Stimulated activated CD8-positive, alpha-beta memory T cell treated with anti-CD3 and anti-CD28 coated beads, Interleukin-15, amount 100 ng/mL, for 4 hours (primary cell): Measurements from ENCODE around the gene MINDY4B.
"Not testable (repeated sequence)": the region's sequence is repeated elsewhere in the genome, so short reads cannot be mapped to it uniquely, and the experiment has no call there.

ENCODE experiments used
- DNase-seq, 2 donors: peaks; one replicate each; pipeline ENCODE4 v3.0.0-alpha.2; 2020; ENCODE audit warnings: low read depth in 2 of 2

Gene MINDY4B

DNA sequence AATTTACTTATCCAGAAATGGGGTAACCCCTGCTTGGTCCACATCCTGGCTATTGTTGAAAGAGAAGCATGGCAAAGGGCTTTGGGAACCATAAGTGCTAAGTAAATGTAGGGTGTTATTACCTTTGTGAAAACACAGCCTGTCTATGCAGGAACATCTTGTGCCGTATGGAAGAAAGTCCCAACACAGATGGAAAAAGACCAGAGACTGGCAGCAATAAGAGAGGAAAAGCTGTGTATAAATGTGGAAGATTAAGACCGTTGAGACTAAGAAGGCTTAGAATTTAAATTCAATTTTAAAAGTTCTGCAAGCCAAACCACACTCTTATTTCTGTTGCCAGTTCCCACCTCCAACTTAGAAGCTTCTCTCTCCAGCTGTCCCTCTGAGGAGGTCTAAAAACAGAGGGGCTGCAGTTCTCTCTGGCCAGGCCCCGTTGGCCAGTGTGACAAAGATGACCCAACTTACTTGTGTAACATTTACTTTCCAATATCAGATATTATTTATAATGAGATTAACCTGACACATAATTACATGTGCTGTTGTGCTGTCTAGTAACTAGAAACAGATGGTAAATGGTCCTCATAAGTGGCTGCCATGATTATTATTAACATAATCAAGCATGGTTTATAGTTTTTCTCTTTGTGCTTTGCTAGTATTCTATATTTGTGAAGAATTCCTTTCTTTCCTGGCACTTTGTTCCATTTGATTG is 7.0 kb downstream of the MINDY4B start:
- DNase-seq: no peak

GRCh38 chr3:150897592-150897991 is 7.6 kb downstream of the MINDY4B start:
- DNase-seq: no peak

DNA sequence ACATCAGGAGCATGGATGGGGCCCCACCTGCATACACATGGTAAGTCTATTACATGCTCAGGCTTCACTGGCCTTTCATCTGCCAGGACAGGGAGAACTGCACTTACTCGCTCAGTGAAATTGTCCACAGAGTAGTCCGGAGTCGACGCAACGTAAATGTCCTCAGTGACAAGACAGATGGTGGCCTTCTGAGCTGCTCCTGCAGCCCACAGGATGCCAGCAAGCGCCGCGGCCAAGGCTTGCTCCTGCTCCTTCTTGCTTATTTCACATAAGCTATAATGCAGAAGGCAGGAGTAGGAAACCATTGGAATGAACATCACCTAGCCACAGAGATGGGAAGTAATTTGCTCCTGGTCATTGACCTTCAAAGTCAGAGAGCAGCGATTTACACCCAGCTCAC is 14.4 kb downstream of the MINDY4B start:
- DNase-seq: no peak

- DNase-seq: no peak
These were observed 14.9 kb downstream of the MINDY4B start for GRCh38 chr3:150890295-150890694.

- no peak for DNase-seq
These were observed 16.1 kb downstream of the MINDY4B start for GRCh38 chr3:150889106-150889505.

GRCh38 chr3:150887031-150887430 is 18.2 kb downstream of the MINDY4B start:
- DNase-seq: no peak

DNA sequence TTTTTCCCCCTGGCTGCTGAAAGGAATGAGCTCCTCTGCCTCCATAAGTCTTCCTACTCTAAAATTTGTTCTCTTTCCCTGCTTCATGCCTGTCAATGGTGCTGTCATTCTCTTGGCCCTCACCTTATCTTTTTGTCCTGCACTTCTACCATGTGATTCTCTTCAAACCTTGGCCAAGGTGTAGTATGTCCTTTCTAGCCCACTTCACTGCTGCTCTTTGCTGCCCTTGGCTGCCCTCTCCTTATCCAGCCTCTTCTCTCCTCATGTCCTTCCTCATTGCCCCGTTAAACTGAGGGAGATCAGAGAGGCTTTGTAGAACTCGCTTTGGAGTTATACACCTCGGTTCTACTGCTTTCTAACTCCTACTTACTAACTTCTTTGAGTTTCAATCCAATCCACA is 19.7 kb downstream of the MINDY4B start:
- no peak for DNase-seq

DNA sequence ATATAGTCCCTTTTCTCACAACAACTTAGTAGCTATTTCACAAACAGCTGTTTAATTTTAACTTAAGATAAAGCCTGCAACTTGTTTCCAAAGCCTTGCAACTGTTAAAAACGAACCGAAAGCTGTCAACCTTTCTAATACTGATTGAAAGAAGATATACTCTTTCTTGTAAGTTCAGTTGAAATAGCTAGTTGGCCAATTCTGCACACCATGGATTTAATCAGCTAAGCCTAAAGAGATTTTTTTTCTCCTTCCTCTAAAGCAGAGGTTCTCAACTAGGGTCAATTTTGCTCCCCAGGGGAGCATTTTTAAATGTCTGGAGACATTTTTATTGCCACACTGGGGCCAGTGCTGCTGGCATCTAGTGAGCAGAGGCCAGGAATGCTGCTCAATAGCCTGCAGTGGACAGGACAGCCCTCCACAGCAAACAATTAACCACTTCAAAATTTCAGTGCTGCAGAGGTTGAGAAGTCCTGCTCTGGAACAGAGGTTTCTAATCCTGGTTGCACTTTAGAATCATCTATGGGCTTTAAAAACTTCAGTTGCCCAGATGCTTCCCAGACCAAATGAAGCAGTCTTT is 26.2 kb downstream of the MINDY4B start:
- DNase-seq: no peak

- DNase-seq: no peak
These were observed 26.9 kb downstream of the MINDY4B start for GRCh38 chr3:150878290-150878689.

DNA sequence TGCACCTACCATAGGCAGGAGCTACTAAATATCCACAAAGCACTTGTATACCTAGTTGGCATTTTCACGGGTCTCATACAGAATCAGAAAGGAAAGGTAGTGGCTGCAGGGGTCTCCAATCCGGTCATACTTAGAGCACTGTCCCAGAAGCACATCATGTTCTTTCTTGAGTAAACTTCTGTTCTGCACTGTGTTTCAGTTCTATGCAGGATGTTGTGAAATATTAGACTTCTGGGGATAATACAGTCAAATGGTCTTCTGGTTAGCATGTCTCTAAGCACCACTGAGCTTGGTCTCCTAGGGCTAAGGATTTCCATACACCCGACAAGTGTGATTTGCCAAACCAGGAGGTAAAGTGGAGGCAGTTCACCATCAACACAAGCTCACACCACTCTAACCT is 27.9 kb downstream of the MINDY4B start:
- DNase-seq: no peak

DNA sequence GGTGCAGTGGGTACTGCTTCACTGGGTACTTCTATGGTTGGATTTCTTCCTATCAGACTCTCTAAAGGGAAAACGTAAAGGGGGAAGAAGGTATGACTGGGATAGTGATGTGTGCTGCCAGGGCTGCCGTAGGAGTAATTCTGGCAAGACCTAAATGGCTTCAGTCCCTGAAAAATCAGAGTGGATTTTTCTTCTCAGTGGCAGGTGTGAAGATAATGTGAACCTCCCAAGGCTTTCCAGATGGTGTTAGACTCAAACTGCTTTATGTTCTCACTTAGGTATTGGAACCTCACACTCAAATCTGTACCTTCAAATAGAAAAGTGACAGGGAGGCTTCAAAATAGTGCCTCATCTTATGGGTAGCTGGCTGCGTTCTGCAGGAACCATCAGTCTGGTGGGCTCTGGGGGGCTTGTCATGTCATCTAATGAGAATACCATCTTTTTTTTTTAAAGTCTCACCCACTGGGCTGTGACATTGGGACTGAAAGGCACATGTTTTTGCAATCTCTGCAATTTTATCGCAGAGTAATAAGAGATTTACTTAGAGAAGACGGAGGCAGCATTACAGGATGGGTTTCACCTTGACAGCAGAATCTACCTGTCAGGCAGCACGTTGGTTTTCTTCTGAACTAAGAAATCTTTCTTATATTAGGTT is 28.5 kb downstream of the MINDY4B start:
- no peak for DNase-seq

DNA sequence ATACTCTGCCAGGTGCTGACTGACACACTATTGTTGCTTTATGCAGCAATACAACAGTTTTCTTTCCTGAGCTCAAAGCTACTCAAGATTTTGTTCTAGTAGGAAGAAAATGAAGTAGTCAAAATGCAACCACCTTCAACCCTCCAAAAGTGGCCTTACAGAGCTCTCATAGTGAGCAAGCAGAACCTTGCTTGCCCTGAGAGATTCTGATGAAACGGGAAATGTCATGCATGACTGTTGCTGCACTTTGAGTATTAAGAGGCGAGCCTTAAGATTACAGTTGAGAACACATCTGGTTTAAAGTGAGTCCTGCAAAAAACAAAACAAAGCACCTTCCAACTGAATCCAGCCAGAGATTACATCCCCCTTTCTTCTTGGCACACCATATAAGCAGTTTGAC is 29.7 kb downstream of the MINDY4B start:
- no peak for DNase-seq

DNA sequence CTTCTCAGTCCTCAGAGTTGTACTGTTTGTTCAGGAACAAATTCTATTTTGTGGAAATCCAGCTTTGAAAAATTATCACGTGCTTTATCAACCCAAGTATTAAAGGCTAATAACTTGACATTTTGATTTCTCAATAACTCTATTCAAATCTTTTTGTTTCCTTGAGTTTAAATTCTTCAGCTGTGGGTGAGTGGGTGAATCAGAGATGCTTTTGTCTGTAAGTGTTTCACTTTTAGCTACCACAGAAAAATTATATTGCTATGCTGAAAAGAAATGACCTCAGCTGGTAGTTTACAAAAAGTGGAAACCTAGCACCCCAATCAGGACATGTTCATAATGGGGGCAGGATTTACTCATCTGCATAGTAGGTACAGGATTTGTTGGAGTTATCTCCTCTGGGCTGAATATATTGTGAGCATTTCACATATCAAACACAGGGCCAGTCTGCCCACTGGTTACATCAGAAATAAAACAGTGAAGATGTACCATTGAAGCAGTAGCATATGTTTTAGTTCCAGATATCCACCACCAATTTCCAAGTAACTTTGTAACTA is 30.5 kb downstream of the MINDY4B start:
- no peak for DNase-seq

DNA sequence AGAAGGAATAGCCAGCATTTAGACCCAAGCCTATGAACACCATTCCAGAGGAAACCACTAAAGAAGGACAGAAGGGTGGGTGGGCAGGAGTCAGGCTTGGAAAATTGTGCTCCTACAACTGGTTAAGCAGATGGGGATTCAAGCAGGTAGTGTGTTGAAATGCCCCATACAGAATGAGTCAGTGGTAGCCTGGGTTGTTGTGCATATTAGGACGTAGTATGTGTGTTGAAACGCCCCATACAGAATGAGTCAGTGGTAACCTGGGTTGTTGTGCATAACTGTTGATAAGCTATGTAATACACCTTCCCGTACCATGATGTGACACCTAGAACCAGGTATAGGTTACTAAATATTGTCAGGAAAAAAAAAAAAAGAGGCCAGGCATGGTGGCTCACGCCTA is 34.0 kb downstream of the MINDY4B start:
- no peak for DNase-seq

- no peak for DNase-seq
These were observed 34.8 kb downstream of the MINDY4B start for GRCh38 chr3:150870406-150870805.

DNA sequence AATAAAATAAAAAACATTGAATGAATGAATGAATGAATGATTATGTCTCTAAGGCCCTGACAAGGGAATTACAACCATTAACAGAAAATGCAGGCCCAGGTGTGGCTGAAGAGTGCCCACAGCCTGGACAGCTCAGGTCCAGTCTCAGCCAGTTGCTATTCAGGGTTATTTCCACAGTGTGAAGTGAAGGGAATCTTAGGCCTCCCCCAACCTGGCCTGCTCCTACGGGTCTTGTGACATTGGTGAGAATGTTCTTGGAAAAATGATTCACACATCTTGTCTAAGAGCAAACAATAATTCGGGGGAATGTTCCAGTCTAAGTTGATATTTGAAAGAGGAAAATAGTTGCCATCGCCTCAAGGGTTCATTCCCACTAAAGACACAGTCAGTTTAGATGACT is 37.0 kb downstream of the MINDY4B start:
- no peak for DNase-seq

- DNase-seq: no peak
These were observed 37.8 kb downstream of the MINDY4B start for GRCh38 chr3:150867434-150867833.

- not testable (repeated sequence) for DNase-seq
These were observed 41.3 kb downstream of the MINDY4B start for GRCh38 chr3:150863921-150864320.

DNA sequence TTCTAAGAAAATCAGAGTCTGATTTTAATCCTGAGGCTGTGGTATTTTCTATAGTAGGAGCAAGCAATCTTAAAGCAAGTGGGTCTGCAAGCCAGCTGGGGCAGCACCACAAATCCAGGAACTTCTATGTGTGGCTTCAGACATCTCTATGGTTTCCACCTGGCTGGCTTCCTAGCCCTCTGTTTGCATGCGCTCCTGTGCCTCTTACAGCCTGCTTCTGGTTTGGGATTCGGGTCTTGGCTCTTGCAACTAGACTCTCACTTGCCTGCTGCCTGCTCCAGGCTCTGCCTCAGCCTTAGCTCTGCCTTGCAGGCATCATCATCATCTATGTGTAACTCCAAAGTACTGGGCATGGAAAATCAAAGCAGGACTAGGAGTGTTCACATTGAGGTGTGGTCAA is 43.4 kb downstream of the MINDY4B start:
- no peak for DNase-seq

DNA sequence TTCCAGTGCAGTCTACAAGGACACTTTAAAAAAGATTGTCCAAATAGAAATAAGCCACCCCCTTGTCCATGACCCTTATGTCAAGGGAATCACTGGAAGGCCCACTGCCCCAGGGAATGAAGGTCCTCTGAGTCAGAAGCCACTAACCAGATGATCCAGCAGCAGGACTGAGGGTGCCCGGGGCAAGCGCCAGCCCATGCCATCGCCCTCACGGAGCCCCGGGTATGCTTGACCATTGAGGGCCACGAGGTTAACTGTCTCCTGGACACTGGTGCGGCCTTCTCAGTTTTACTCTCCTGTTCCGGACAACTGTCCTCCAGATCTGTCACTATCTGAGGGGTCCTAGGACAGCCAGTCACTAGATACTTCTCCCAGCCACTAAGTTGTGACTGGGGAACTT is 47.3 kb downstream of the MINDY4B start:
- DNase-seq: not testable (repeated sequence)

- no peak for DNase-seq
These were observed 55.0 kb downstream of the MINDY4B start for GRCh38 chr3:150850191-150850590.

- DNase-seq: no peak
These were observed 56.4 kb downstream of the MINDY4B start for GRCh38 chr3:150848864-150849263.

DNA sequence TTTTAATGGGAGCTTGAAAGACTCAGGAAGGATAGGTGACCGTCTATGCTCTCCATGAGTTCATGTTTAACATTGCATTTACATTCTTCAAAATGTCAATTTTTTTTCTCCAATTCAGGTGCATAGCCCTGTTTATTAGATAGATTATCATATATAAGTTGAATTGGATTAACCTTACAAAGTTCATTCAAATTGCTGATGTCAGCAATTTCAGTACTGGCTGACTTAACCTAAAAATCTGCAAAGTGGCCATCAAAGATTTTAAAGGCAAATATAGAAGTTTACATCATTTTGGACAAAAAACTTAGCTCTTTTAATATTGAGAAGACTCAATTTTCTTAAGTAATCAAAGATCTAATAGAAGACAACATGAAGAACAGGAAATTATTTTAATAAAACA is 57.8 kb downstream of the MINDY4B start:
- DNase-seq: no peak
